GM12891 (cell line): ENCODE results near the gene EPHX1.

Source experiments
- PAX5 ChIP-seq: IDR thresholded peaks from 2 replicates; pipeline ENCODE4 v1.6.1; 2011; ENCODE audit warnings: low read length, moderate library complexity, mild to moderate bottlenecking; ENCODE audit not compliant: insufficient read depth, severe bottlenecking
- POLR2AphosphoS5 ChIP-seq: IDR thresholded peaks from 2 replicates; pipeline ENCODE4 v1.6.1; 2011; ENCODE audit warnings: low read depth, low read length, control low read depth
- TAF1 ChIP-seq: IDR thresholded peaks from 2 replicates; pipeline ENCODE4 v1.6.1; 2011; ENCODE audit warnings: low read depth, low read length, control low read depth

DNA sequence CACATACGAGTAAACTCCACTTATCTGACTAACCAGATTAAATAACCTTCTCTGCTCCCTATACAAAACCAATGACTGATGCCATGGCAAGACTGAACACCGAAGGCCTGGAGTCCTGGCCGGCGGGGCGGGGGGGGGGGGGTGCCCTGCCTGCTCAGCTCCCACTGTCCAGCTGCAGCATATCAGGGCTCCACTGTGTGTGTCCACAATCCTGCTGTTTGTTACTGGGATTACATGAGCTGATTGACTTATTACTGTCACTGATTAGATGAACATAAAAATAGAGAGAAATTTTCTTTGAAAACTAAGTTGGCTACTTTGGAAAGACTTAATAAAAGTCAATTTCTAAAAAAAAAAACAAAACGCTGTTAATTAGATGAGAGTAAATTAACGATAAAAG is 47.3 kb downstream of the EPHX1 start:
- TF ChIP-seq PAX5 (no peak), TAF1 (no peak), POLR2AphosphoS5 (no peak)
